B cell (primary cell): ENCODE data around the gene UHRF2.

Source experiments
- CTCF ChIP-seq: fragments of 200-600 bp; IDR thresholded peaks from one replicate; pipeline ENCODE4 v1.8.0; 2022; ENCODE audit warnings: antibody characterized with exemption, mild to moderate bottlenecking
- EZH2 ChIP-seq: IDR thresholded peaks from 2 replicates; pipeline ENCODE4 v1.6.1; 2012; ENCODE audit warnings: borderline replicate concordance, low read depth, mild to moderate bottlenecking, moderate library complexity, low read length; ENCODE audit not compliant: insufficient read depth, poor library complexity, severe bottlenecking

GRCh38 chr9:6553866-6554265 is 140.9 kb downstream of the UHRF2 start:
- TF ChIP-seq CTCF, result no peak
- no peak for TF ChIP-seq EZH2
